GM23338 (cell line): ENCODE results near the gene KCNMA1. TPM values are rescaled to one million over a fixed set of nuclear protein-coding genes. Genes with fewer than 3 reads are reported as not detected.

Experiments used
- ATAC-seq: fragments of 200-7000 bp; cut with Tn5 transposase; 3 replicates; pipeline ENCODE4 v1.9.1; 2020
- DNase-seq: peaks from one replicate; pipeline ENCODE4 v3.0.0-alpha.2; 2015; ENCODE audit warnings: low spot score
- H2AFZ ChIP-seq: fragments of 200-600 bp; sonication (generic); 2 replicates; pipeline ENCODE4 v1.8.0; 2016; ENCODE audit warnings: antibody characterized with exemption, mild to moderate bottlenecking, moderate library complexity
- H3F3A ChIP-seq: fragments of 200-600 bp; sonication (generic); replicated peaks from 2 replicates; pipeline ENCODE4 v1.8.0; 2017; ENCODE audit warnings: antibody characterized with exemption, mixed run types, low read depth
- H3K27ac ChIP-seq: fragments of 200-600 bp; sonication (generic); 2 replicates; pipeline ENCODE4 v1.6.1; 2016; ENCODE audit warnings: low read depth
- H3K27me3 ChIP-seq: fragments of 200-600 bp; sonication (generic); 2 replicates; pipeline ENCODE4 v1.8.0; 2016; ENCODE audit warnings: mild to moderate bottlenecking, mixed run types, moderate library complexity; ENCODE audit not compliant: insufficient read depth
- H3K36me3 ChIP-seq: fragments of 200-600 bp; sonication (generic); 2 replicates; pipeline ENCODE4 v1.8.0; 2016; ENCODE audit warnings: mild to moderate bottlenecking; ENCODE audit not compliant: insufficient read depth
- H3K4me1 ChIP-seq: fragments of 200-600 bp; sonication (generic); 2 replicates; pipeline ENCODE4 v1.8.0; 2016; ENCODE audit warnings: mild to moderate bottlenecking, moderate library complexity; ENCODE audit not compliant: insufficient read depth
- H3K4me2 ChIP-seq: fragments of 200-600 bp; sonication (generic); 2 replicates; pipeline ENCODE4 v1.7.1; 2017; ENCODE audit warnings: mixed run types
- H3K4me3 ChIP-seq: fragments of 200-600 bp; sonication (generic); 2 replicates; pipeline ENCODE4 v1.6.1; 2016; ENCODE audit warnings: mixed run types
- H3K79me2 ChIP-seq: fragments of 200-600 bp; sonication (generic); replicated peaks from 2 replicates; pipeline ENCODE4 v1.8.0; 2017; ENCODE audit warnings: mild to moderate bottlenecking; ENCODE audit not compliant: insufficient read depth
- H3K9me2 ChIP-seq: fragments of 200-600 bp; sonication (generic); 2 replicates; pipeline ENCODE4 v1.8.0; 2017; ENCODE audit not compliant: insufficient read depth
- H4K20me1 ChIP-seq: fragments of 200-600 bp; sonication (generic); replicated peaks from 2 replicates; pipeline ENCODE4 v1.8.0; 2017; ENCODE audit warnings: mild to moderate bottlenecking; ENCODE audit not compliant: insufficient read depth
- H3K27ac Mint-ChIP-seq: 2 replicates; pipeline ENCODE4 v1.8.0; 2020; ENCODE audit warnings: inconsistent platforms, mild to moderate bottlenecking, moderate library complexity, mixed read lengths
- H3K27me3 Mint-ChIP-seq: 3 replicates; pipeline ENCODE4 v1.8.0; 2022; ENCODE audit warnings: low read depth, mild to moderate bottlenecking, moderate library complexity, mixed read lengths, inconsistent platforms; ENCODE audit not compliant: insufficient read depth, poor library complexity
- H3K36me3 Mint-ChIP-seq: 3 replicates; pipeline ENCODE4 v1.8.0; 2021; ENCODE audit warnings: low read depth, mild to moderate bottlenecking, inconsistent platforms, moderate library complexity, mixed read lengths
- H3K4me1 Mint-ChIP-seq: 3 replicates; pipeline ENCODE4 v1.8.0; 2020; ENCODE audit warnings: mild to moderate bottlenecking, inconsistent platforms, mixed read lengths
- H3K4me3 Mint-ChIP-seq: 3 replicates; pipeline ENCODE4 v1.8.0; 2021; ENCODE audit warnings: moderate library complexity, mild to moderate bottlenecking, inconsistent platforms, mixed read lengths
- H3K9me3 Mint-ChIP-seq: 3 replicates; pipeline ENCODE4 v1.8.0; 2020; ENCODE audit warnings: moderate library complexity, mild to moderate bottlenecking, inconsistent platforms, mixed read lengths
- CREB1 ChIP-seq: fragments of 250-450 bp; sonication (Bioruptor Pico); IDR thresholded peaks from 2 replicates; pipeline ENCODE4 v1.5.0; 2020; ENCODE audit warnings: low read depth, mild to moderate bottlenecking, moderate library complexity
- CTCF ChIP-seq, 2 experiments: fragments of 200-600 bp in 1 of 2; sonication (generic) in 1 of 2; conservative IDR thresholded peaks; 2 replicates each; pipeline versions ENCODE4 v1.5.1 to v1.6.1; 2016 to 2017; ENCODE audit warnings: antibody characterized with exemption in 2 of 2, low read depth in 2 of 2, mild to moderate bottlenecking in 2 of 2, moderate library complexity in 1 of 2
- EZH2phosphoT487 ChIP-seq: fragments of 200-600 bp; sonication (generic); IDR thresholded peaks from one replicate; pipeline ENCODE4 v1.8.1; 2018; ENCODE audit warnings: antibody characterized with exemption; ENCODE audit not compliant: unreplicated experiment
- NANOG ChIP-seq: IDR thresholded peaks from 2 replicates; pipeline ENCODE4 v1.6.1; 2016; ENCODE audit warnings: antibody characterized with exemption, borderline replicate concordance
- REST ChIP-seq: IDR thresholded peaks from one replicate; pipeline ENCODE4 v1.6.1; 2018; ENCODE audit warnings: antibody characterized with exemption; ENCODE audit not compliant: unreplicated experiment
- ZNF114 ChIP-seq: fragments of 250-450 bp; sonication (Bioruptor Pico); IDR thresholded peaks from 2 replicates; pipeline ENCODE4 v1.5.0; 2020; ENCODE audit warnings: mild to moderate bottlenecking, moderate library complexity
- ZNF331 ChIP-seq: fragments of 250-450 bp; sonication (Bioruptor Pico); IDR thresholded peaks from 2 replicates; pipeline ENCODE4 v1.5.0; 2020; ENCODE audit warnings: low read depth, mild to moderate bottlenecking, moderate library complexity
- ZNF462 ChIP-seq: fragments of 250-450 bp; sonication (Bioruptor Pico); IDR thresholded peaks from 2 replicates; pipeline ENCODE4 v1.5.0; 2020; ENCODE audit warnings: mild to moderate bottlenecking, moderate library complexity
- polyA plus RNA-seq: library from polyadenylated mRNA; unstranded; fragments of >200 nt; fragmentation: Nextera tagmentation; extraction: Ambion mirVana; gene quantifications from 2 replicates; pipeline ENCODE4 v1.2.1, GENCODE V29; 2016
- total RNA-seq: library from RNA; depleted of rRNA; stranded (reverse); fragments of >200 nt; shearing (Covaris generic); gene quantifications from 2 replicates; pipeline ENCODE4 v1.2.3, GENCODE V29; 2014

Gene KCNMA1
- total and polyA plus RNA-seq, 2 experiments from 2014 or later = 8.2 to 9.0 TPM

- Histone ChIP-seq H3K9me2 (peaks cover 16% of the 10 kb centered on the region; the same call in 1 of the 2 replicates), H3K36me3 (no peaks in the 10 kb centered on the region), H3K4me2 (no peak overlapping the region), H3K4me1 (no peaks in the 10 kb centered on the region; the same call in 1 of the 2 replicates), H3K27me3 (no peaks in the 10 kb centered on the region), H3F3A (no peaks in the 10 kb centered on the region), H2AFZ (no peak overlapping the region), H3K79me2 (no peaks in the 10 kb centered on the region), H4K20me1 (no peaks in the 10 kb centered on the region), H3K4me3 (no peak overlapping the region), H3K27ac (no peak overlapping the region)
- no peak for DNase-seq
- Mint-ChIP-seq H3K36me3 (no peaks in the 10 kb centered on the region), H3K4me3 (no peak overlapping the region), H3K9me3 (no peaks in the 10 kb centered on the region), H3K27ac (no peak overlapping the region), H3K4me1 (peaks cover 6% of the 10 kb centered on the region), H3K27me3 (peaks cover 4% of the 10 kb centered on the region)
- TF ChIP-seq REST (no peak), ZNF114 (CRISPR knock-in tag) (no peak), ZNF462 (CRISPR knock-in tag) (no peak), CREB1 (CRISPR knock-in tag) (no peak), CTCF (conservative IDR thresholded peaks at IDR 0.05; ENCODE audit: low read depth in 2 of 2) (no peak), ZNF331 (CRISPR knock-in tag) (no peak), NANOG (no peak), EZH2phosphoT487 (no peak)
- ATAC-seq = no peak
These were observed 758.3 kb downstream of the KCNMA1 start for GRCh38 chr10:76879116-76879913.
